ENCODE measurements around the gene EVL.

Gene EVL

DNA sequence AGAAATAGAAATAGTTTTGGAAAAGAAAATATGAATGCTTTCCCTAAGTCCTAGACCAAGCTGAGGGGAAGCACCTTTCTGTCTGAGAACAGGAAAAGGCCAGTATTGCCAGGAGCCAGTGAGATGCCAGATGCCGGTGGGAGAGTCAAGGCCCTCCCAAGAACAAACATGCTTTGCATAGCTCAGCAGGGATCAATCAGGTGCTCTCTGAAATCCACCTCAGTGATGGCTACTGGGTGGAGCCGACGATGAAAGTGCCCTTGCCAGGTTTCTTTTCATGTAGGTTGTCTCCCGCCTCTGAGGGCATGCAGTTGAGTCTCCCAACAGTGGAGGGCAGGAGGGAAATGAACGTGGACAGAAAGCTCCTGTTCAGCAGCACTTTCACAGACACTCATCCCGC, 66.0 kb downstream of the EVL start:
- no peak for DNase-seq (ENCODE audit: low read depth in 2 of 2)
- no peak overlapping the region for H3K4me3 ChIP-seq (replicated peaks in 1 of 2; ENCODE audit: low read depth in 2 of 2, low read length in 2 of 2)
- TF ChIP-seq, protein P1, sequence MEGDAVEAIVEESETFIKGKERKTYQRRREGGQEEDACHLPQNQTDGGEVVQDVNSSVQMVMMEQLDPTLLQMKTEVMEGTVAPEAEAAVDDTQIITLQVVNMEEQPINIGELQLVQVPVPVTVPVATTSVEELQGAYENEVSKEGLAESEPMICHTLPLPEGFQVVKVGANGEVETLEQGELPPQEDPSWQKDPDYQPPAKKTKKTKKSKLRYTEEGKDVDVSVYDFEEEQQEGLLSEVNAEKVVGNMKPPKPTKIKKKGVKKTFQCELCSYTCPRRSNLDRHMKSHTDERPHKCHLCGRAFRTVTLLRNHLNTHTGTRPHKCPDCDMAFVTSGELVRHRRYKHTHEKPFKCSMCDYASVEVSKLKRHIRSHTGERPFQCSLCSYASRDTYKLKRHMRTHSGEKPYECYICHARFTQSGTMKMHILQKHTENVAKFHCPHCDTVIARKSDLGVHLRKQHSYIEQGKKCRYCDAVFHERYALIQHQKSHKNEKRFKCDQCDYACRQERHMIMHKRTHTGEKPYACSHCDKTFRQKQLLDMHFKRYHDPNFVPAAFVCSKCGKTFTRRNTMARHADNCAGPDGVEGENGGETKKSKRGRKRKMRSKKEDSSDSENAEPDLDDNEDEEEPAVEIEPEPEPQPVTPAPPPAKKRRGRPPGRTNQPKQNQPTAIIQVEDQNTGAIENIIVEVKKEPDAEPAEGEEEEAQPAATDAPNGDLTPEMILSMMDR (IDR thresholded peaks at IDR 0.05; ENCODE audit: low read depth, low read length) = no peak

DNA sequence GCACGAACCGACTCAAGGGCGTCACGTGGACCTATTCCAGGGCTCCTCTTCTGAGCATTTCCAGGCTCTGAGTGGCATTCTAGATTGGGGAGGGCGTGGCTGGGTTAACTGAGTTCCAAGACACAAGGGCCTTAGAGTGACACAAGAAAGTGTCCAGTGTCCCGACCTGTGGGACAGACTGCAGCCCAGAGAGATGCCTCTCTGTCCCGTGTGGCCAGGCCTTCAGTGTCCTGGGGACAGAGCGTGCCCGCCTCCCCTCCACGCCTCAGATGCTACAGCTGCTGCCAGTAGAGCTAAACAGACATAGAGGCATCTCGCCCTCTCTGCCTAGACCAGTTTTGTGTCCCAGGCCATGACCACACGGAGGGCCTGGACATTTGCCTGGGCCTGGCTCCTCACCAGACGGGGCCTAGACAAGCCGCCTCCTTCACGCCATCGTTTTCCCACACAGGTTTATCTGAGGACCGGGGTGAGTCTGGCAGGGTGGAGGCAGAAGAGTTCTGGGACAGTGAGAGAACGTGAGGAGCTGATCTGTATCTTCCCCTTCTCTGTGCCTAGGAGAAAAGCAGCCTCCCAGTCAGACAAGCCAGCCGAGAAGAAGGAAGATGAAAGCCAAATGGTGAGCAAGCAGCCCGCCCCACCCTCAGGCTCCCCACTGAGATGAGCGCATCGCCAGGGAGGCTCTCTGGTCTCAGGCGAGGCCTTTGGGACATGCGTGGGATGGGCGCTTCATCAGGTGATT, 67.1 kb downstream of the EVL start:
- TF ChIP-seq, protein P1 (IDR thresholded peaks at IDR 0.05; ENCODE audit: low read depth, low read length) = no peak
- DNase-seq (ENCODE audit: low read depth in 2 of 2) = peak in 1 of 2 donors; percentile 26
- no peak overlapping the region for H3K4me3 ChIP-seq (replicated peaks in 1 of 2; ENCODE audit: low read depth in 2 of 2, low read length in 2 of 2)

DNA sequence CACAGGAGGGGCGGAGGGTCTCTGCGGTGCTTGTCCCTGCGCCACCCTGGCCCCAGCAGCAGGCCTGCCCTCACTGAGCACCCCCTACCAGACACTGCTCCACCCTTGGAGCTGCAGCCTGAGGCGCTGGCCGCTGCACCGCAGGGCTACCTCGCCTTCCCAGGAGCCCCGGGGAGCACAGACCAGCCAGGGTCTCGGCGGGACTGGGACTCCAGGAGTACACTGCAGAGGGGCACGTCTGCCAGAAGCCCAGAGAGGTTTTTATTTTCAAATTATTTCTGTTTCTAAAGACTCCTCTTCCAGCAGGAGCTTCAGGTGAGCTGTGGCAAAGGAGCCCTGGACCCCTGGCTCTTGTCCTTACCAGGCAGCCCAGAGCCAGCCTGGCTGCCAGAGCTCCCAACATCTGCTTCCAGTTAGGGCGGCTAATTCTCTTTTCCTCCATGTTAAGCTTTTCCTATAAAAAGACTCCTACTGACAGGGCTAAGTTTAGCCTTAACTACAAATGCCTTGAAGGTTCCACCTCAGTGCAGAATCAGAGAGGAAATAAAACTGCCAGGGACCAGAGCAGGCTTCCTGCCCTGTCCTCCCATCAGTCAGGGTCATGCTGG, 67.8 kb downstream of the EVL start:
- no peak overlapping the region for H3K4me3 ChIP-seq (replicated peaks in 1 of 2; ENCODE audit: low read depth in 2 of 2, low read length in 2 of 2)
- TF ChIP-seq, protein P1 (IDR thresholded peaks at IDR 0.05; ENCODE audit: low read depth, low read length) = no peak
- DNase-seq (ENCODE audit: low read depth in 2 of 2) = no peak

DNA sequence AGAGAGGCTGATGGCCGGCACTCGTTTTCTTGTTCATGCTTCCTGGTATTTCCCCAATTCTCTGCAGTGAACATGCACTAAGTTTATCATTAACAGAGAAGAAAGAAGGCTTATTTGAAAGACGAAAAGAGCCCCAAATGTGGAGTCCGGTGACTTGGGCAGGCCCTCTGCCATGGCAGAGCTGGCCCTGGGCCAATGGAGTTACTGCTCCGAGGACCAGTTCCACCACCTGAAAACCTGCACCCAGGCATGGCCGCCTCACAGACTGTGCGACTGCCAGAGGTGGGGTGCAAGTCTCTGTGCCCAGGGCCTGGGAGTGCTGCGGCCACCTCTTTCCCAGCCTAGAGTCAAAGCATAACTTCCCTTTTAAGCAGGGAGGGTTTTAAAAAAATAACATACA, 69.4 kb downstream of the EVL start:
- H3K4me3 ChIP-seq (replicated peaks in 1 of 2; ENCODE audit: low read depth in 2 of 2, low read length in 2 of 2) = no peak overlapping the region
- no peak for DNase-seq (ENCODE audit: low read depth in 2 of 2)
- TF ChIP-seq, protein P1 (IDR thresholded peaks at IDR 0.05; ENCODE audit: low read depth, low read length) = no peak

DNA sequence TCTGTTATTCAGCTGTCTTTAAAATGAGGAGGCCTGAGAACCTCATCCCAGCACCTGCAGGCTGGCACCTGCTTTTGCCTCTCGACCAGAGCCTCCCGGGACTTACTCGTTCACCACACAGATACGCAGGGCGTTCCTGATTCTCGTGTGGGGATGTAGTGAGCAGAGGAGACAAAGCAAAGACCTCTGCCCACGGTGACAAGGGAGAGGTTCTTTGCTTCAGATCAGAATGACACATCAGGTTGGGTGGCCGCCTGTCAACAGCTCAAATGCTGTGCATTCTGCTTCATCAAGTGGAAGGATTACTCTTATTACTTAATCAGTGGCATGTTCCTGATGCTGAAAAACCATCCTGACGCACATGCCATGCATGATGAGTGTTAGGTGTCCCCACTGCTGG, 69.9 kb downstream of the EVL start:
- H3K4me3 ChIP-seq (replicated peaks in 1 of 2; ENCODE audit: low read depth in 2 of 2, low read length in 2 of 2) = no peak overlapping the region
- TF ChIP-seq, protein P1 (IDR thresholded peaks at IDR 0.05; ENCODE audit: low read depth, low read length) = no peak
- DNase-seq (ENCODE audit: low read depth in 2 of 2) = no peak

DNA sequence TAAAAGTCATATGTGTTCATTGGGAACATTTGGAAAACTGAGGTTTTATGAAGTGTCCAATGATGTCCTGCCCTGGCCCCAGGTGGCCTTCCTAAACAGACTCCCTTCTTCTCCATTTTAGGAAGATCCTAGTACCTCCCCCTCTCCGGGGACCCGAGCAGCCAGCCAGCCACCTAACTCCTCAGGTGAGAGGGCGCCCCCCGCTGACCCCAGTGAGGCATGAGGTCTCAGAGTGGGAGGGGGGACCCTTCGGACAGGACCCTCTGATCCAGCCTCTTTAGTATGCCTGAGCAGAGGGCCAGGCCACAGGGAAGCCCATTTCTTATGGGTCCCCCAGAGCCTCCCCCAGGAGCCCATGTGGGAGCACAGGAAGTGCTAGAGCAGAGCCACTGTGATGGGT, 70.6 kb downstream of the EVL start:
- H3K4me3 ChIP-seq (replicated peaks in 1 of 2; ENCODE audit: low read depth in 2 of 2, low read length in 2 of 2) = no peak overlapping the region
- no peak for DNase-seq (ENCODE audit: low read depth in 2 of 2)
- TF ChIP-seq, protein P1 (IDR thresholded peaks at IDR 0.05; ENCODE audit: low read depth, low read length) = no peak

Measured in cardiac fibroblast (primary cell).